GM18951 (cell line): ENCODE measurements around the gene RNF223.
"Not testable (repeated sequence)": the region's sequence is repeated elsewhere in the genome, so short reads cannot be mapped to it uniquely, and the experiment has no call there.

Source experiments
- POLR2A ChIP-seq: IDR thresholded peaks from 4 replicates; pipeline ENCODE4 v1.6.1; 2011; ENCODE audit warnings: mild to moderate bottlenecking; ENCODE audit not compliant: insufficient read length, insufficient read depth; ENCODE audit errors: extremely low read depth
- in situ Hi-C: fragments of 300-500 bp; cut with MboI; formaldehyde crosslinking; loops from one replicate; pipeline ENCODE4 v1.12.0; 2022; ENCODE audit warnings: low sequenced_read_pairs, mixed read lengths, inconsistent platforms; ENCODE audit not compliant: unreplicated experiment

RNF223 gene

GRCh38 chr1:1099506-1100183 lies 25.5 kb upstream of the RNF223 start:
- in situ Hi-C loops = no loop called here
- no peak for TF ChIP-seq POLR2A

GRCh38 chr1:1098681-1099421 lies 24.7 kb upstream of the RNF223 start:
- no peak for TF ChIP-seq POLR2A
- in situ Hi-C loops = no loop called here

GRCh38 chr1:1096136-1096535 lies 22.0 kb upstream of the RNF223 start:
- in situ Hi-C loops = not testable (repeated sequence)

GRCh38 chr1:1094981-1095380 lies 20.9 kb upstream of the RNF223 start:
- no peak for TF ChIP-seq POLR2A
- in situ Hi-C loops = no loop called here

- TF ChIP-seq POLR2A = no peak
- in situ Hi-C loops = no loop called here
Measured at GRCh38 chr1:1093610-1093943, 19.5 kb upstream of the RNF223 start.

- in situ Hi-C loops = no loop called here
- TF ChIP-seq POLR2A = no peak
Measured at GRCh38 chr1:1092894-1093609, 18.9 kb upstream of the RNF223 start.

- in situ Hi-C loops = no loop called here
- no peak for TF ChIP-seq POLR2A
Measured at GRCh38 chr1:1092149-1092855, 18.2 kb upstream of the RNF223 start.

- TF ChIP-seq POLR2A = no peak
- in situ Hi-C loops = no loop called here
Measured at GRCh38 chr1:1091344-1092148, 17.4 kb upstream of the RNF223 start.

GRCh38 chr1:1090424-1091343 lies 16.6 kb upstream of the RNF223 start:
- in situ Hi-C loops = no loop called here

GRCh38 chr1:1089731-1090423 lies 15.8 kb upstream of the RNF223 start:
- no peak for TF ChIP-seq POLR2A
- in situ Hi-C loops = no loop called here

More at GRCh38 chr1:1090424-1091343, 16.6 kb upstream of the RNF223 start:
- TF ChIP-seq POLR2A = no peak
